SW480 (cell line): Measurements from ENCODE around the gene FUT2.
"Not testable (repeated sequence)": the region's sequence is repeated elsewhere in the genome, so short reads cannot be mapped to it uniquely, and the experiment has no call there.

ENCODE experiments used
- DNase-seq: peaks from one replicate; pipeline ENCODE4 v3.0.0-alpha.2; 2016; ENCODE audit warnings: low spot score

FUT2 gene

GRCh38 chr19:48670699-48671445 lies 24.9 kb upstream of the FUT2 start:
- DNase-seq, result no peak

DNA sequence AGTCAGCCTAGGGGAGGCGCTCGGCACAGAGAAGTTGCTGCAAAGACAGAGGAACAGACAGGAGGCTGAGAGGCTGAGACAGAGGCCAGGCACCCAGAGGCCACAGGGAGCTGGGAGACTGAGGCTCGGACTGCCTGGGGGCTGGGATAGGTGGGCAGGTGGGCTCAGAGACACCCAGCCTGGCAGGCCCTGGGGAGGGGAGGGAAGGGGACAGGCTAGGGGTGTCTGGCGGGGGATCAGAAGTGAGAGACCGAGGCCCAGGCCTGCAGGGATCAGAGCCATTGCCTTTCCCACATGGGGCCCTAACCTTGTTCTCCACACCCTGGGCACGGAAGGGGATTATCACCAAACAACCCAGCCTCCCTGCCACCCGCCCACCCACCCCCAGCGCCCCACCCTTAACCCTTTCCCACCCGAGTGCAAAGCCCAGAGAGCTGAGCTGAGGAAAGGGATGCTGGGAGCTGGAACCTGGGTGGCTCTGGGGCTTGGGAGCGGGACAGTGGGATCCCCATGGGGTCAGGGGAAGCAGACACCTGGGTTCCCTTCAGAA lies 24.2 kb upstream of the FUT2 start:
- DNase-seq, result no peak

DNA sequence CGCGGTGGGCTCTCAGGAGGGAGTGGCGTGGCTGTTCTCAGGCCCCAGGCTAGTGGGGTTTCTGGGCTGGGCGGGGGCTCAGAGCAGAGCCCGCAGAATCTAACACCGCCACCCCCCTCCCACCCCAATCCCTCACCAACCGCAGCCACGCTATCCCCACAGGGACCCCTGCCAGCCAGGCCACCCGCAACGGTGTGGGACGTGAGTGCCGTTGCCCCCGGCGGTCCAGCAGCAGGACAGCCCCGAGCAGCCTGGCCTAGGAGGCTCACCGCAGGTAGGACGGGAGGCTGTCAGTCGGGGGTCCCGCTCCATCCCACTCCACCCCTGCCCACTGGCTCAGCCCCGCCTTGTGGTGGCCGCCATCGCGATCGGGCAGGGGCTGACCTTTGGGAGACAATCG lies 22.8 kb upstream of the FUT2 start, which contains the start of gene NTN5:
TSS of gene NTN5 (minus strand) at position 24 of the 400 bp plus-strand sequence. CDS start 2,031 bp downstream, outside the sequence.
- DNase-seq, result no peak

DNA sequence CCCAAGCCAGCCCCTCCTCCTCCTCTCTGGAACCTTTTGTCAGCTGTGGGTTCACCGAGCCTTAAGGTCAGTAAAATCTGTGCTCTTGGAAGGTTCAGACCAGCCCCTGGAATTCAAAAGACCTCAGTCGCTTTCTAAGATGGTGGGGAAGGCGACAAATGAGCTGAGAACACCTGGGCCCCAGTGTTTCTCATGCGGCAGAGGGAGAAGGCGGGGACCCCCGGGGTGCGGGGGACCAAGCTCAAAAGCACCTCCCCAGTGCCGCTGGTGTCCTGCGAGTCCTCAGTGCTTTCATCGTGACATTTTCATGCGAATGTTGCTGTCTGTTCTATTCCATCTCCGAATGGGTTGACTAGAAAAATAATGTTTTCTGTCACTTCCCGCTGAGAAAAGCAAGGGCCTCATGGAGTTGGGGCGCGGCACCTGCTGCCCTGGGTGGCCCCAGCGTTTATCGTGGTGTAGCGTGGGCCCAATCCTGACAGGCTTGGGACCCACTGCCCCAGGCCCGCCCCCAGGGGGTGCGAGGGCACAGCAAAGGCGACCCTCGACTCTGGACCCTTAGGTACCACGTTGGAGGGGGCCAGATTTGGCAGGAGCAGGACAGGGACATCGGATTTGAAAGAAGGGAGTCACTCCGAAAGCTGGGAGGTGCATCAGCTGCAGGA lies 22.2 kb upstream of the FUT2 start:
- DNase-seq, result no peak

DNA sequence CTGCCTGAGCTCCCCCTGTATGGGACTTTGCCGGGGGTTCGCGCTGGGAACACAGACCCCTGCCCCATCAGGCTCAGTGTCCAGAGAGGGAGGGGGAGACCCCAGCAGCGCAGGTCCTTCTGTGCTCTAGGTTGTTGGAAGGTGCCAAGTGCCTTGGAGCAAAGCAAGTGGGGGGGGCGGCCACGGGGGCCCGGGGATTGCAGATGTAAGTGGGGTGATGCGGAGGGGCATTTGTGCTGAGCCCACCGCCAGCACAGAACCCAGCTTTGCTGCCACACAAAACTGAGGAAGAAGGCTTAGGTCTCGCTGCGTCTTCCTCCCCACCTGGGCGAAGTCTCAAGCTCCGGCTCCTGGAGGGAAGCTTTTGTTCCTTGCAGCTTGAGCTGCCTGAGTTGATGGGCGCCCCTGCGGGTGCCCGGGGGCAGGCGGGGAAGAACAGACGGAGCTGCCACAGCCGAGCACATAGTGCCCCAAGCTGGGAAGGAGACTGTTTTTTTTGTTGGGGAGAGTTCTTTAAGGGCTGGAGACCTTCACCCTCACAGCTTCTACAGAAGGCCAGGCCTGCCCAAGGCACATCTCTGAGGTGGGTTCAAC lies 21.5 kb upstream of the FUT2 start:
- no peak for DNase-seq

- DNase-seq, result peak; percentile 83
These were observed 20.6 kb upstream of the FUT2 start for GRCh38 chr19:48674921-48675824.

GRCh38 chr19:48676487-48676886 lies 19.3 kb upstream of the FUT2 start:
- no peak for DNase-seq

DNA sequence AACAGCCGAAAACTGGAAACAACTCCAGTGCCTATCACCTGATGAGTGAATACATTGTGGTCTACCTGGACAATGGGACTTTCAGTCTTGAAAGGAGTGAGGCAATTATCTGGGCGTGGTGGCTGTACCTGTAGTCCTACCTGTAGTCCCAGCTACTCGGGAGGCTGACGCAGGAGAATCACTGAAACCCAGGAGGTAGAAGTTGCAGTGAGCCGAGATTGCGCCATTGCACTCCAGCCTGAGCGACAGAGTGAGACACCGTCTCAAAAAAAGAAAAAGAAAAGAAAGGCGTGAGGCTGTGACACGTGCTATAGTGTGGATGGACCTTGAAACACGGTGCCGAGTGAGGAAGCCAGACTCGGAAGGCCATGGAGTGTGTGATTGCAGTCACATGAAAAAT lies 18.9 kb upstream of the FUT2 start:
- DNase-seq, result peak; percentile 79

- DNase-seq, result no peak
These were observed 17.6 kb upstream of the FUT2 start for GRCh38 chr19:48678201-48678600.

DNA sequence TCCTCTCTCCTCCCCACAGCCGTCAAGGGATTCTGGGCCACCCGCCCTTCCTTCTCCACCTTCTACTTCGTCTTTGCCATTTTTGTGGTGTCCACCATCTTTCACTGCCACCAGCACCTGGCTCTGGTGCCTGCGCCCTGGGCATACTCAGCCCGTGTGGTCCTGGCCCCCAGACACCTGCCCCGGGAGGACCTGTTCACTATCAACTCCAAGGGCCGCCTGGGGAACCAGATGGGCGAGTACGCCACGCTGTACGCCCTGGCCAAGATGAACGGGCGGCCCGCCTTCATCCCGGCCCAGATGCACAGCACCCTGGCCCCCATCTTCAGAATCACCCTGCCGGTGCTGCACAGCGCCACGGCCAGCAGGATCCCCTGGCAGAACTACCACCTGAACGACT lies 15.8 kb upstream of the FUT2 start:
- DNase-seq, result not testable (repeated sequence)

GRCh38 chr19:48680436-48681126 lies 15.2 kb upstream of the FUT2 start:
- peak; percentile 48 for DNase-seq

DNA sequence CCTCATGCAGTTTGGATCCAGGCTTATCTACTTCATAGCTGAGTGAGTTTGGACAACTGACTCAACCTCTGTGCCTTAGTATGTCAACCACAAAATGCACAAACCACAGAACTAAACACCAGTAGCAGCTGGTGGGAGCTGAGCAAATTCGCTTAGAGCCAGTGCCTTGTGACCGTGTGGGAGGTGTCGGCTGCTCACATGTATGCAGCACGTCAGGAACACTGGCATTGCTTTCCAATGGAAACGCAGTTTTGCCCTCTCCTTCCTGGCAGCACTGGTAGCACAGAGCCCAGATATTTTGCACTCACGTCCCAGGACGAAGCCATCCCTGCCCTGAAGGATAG lies 14.7 kb upstream of the FUT2 start:
- peak; percentile 99 for DNase-seq

DNA sequence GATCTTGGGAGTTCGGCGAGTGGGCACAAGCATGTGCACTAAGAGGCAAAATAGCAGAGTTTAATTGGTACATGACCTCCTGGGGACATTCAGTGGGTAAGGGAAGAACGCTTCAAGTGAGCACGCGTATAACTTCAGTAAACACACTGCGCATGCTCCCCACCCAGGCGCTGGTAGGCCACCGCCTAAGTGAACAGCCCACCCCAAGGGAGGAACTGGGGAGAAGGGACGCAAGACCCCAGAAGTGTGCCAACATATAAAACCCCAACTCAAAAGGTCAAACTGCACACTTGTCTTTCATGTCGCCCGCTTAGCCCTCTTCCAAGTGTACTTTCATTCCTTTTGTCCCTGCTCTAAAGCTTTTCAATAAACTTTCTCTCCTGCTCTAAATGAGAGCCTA lies 12.4 kb upstream of the FUT2 start:
- DNase-seq, result no peak

DNA sequence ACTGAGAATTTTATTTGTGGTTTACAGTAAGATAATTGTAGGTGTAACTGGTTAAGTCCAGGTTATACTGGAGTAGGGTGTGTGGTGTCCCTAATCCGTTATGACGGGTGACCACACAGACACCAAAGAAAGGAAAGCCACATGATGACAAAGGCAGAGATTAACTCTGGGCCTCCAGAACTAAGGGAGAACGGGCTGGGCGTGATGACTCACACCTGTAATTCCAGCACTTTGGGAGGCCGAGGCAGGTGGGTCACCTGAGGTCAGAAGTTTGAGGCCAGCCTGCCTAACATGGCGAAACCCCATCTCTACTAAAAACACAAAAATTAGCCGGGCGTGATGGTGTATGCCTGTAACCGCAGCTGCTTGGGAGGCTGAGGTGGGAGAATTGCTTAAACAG lies 10.2 kb upstream of the FUT2 start:
- DNase-seq, result peak; percentile 96

DNA sequence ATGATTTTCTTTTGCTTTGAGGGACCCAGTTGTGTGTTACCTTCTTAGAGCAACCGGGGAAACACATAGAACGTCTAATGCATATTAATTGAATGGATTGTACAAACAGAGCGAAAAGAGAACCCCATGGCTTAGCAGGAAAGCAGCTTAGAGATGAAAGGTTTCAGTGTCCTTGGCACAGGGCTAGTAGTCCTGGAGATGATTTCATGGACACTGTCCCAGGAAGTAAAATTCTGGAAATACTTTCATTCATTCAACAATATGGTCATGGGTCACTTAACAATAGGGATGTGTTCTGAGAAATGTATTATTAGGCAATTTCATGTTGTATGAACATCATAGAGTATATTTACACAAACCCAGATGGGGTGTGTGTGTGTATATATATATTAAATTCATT lies 9.7 kb upstream of the FUT2 start:
- DNase-seq, result no peak

- not testable (repeated sequence) for DNase-seq
These were observed 9.1 kb upstream of the FUT2 start for GRCh38 chr19:48686637-48687036.

- DNase-seq, result no peak
These were observed 8.0 kb upstream of the FUT2 start for GRCh38 chr19:48687776-48688175.

DNA sequence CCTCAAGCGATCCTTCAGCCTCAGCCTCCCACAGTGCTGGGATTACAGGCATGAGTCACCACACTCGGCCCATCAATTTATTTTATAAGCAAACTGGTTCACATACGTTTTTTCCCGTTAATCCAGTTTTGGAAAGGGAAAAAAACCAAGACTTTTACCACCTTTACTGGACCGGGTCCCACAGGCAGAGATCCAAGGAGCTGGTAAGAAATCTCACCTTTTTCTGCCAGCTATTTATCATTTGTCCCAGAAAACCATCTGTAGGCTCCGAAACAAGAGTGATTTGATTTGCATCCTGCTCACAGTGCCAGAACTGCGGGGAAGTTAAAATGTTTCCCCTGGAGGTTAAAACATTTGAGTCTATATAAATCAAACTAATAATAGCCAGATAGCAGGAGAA lies 6.3 kb upstream of the FUT2 start:
- DNase-seq, result no peak

DNA sequence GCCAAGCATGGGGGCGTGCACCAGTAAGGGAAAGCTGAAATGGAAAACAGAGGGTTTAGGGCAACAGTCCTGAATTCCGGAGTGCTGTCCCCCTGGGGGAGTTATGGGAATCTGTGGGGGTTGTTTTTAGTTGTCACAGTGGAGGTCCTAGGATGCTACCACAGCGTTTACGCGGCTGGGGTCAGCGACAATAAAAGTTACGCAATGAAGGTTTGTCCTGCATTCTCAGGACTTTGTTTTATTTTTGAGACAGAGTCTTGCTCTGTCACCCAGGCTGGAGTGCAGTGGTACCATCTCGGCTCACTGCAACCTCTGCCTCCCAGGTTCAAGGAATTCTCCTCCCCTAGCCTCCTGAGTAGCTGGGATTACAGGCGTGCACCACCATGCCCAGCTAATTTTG lies 2.1 kb upstream of the FUT2 start:
- not testable (repeated sequence) for DNase-seq

GRCh38 chr19:48696353-48697010 lies 711 bp downstream of the FUT2 start:
- no peak for DNase-seq

DNA sequence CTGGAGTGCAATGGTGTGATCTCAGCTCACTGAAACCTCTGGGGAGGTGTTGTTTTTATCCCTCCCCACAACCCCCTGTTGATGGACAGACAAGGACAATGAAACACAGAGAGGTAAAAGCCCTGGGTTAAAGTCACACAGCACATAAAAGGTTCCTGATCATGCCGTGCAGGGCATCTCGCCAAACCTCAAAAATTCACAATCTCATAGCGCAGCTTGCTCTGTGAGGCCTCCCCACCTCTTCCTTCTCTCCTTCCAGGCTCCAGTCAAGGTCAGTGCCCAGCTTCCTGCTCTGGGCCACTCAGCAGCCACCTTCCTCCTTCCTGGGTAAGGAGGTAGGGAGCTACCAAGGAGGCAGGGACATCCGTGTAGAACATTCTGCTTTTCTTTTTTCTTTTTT lies 2.3 kb downstream of the FUT2 start:
- peak; percentile 44 for DNase-seq
